GM21723 (cell line): ENCODE results near the gene TBC1D28.
"Not testable (repeated sequence)": the region's sequence is repeated elsewhere in the genome, so short reads cannot be mapped to it uniquely, and the experiment has no call there.

Experiments
- ATAC-seq: cut with Tn5 transposase; IDR thresholded peaks from one replicate; pipeline ENCODE4 v1.9.1; 2021; ENCODE audit warnings: mild to moderate bottlenecking, moderate library complexity; ENCODE audit not compliant: unreplicated experiment

Gene TBC1D28

DNA sequence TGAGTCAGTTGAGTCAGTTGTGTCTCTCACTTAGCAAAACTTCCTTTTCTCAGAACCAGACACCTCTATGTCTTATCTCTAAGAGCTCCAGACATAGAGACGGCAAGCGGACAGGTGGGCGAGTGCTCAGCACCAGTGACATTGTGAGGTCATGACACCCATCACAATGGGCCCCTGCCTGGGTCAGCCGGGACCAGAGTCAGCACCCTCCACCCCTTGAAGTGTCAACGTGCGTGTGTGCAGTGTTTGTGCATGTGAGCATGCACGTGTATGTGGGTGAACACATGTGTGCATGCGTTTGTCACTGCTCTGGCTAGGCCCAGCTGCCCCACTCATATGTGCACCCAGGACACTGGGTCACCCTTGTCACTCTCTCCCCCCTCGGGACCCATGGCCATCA is at the start of gene TBC1D28:
Gene TBC1D28, minus strand, starts transcription at position 101 of the 400 bp plus-strand sequence. CDS start 3,039 bp downstream, outside the sequence.
- not testable (repeated sequence) for ATAC-seq

DNA sequence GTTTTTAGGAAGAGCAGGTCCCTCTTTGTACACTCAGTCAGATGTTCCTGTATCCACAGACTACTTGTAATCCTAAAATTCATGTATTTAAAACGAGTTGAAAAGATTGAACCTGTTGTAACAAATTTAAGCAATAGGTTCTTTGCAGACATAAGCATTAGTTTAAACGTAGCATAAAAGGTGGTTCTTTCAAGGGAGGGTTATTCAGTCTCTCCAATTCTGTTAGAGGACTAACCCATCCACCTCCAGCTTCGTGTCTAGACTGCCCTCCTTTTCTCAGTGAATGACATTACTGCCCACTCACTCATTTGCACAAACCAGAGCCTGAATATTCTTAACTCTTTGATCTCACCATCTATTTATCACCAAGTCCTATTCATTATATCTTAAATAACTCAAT is 38.5 kb upstream of the TBC1D28 start:
- ATAC-seq, result not testable (repeated sequence)

DNA sequence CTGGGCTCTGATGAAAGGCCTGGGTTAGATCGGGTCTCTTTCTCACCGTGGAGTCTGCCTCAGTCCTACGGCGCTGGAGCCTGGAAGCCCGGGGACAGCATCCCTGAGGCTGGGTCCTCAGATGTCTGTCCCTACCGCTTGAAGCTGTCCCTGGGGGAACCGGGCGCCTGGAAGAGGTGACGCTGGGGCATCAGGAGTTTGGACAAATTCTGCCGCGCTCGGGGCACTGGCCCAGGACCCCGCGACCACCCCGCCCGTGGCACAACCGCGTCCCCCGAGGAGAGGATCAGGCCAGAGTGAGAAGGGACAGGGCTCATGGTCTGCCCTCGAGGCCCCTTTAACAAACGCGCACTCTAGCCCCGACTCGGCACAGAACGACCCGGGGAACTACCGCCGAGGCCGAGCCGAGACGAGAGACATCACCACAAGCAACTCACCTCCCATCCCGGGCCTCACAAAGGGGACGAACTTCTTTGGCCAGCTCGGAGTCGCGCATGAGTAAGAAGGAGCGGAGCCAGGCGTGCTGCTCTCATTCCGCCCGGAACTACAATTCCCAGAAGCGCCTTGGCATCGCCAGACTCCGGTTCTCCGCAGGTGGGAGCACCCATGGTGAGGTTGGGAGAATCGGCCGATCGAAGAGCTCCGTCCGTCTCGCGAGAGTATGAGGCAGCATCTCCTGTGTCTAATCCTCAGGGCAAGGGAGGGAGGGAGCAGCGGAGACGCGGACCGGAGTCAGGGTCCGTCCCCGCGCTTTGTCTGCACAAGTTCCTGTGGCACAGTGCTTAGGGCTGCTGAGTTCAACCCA is 37.8 kb upstream of the TBC1D28 start, which contains the start of gene FOXO3B:
Gene FOXO3B, minus strand, starts transcription at position 548 of the 805 bp plus-strand sequence. CDS start 663 bp downstream, outside the sequence.
- ATAC-seq, result peak; percentile 83

DNA sequence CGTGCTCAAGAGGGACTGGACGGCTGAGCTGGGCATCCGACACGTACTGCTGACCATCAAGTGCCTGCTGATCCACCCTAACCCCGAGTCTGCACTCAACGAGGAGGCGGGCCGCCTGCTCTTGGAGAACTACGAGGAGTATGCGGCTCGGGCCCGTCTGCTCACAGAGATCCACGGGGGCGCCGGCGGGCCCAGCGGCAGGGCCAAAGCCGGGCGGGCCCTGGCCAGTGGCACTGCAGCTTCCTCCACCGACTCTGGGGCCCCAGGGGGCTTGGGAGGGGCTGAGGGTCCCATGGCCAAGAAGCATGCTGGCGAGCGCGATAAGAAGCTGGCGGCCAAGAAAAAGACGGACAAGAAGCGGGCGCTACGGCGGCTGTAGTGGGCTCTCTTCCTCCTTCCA is 33.2 kb upstream of the TBC1D28 start:
- not testable (repeated sequence) for ATAC-seq

DNA sequence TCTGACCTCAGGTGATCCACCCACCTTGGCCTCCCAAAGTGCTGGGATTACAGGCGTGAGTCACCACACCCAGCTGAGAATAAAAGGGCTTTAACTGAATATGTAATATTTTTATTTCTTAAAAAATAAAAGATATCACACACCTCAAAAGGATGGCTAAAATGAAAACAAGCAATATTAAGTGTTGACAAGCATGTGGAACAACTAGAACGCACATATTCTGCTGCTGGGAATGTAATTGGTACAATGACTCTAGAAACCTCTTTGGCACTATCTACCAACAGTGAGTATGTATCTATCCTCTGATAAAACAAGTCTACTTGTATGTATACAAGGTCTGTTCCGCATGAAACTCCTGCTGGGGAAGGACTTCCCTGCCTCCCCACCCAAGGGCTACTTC is 32.7 kb upstream of the TBC1D28 start:
- ATAC-seq, result not testable (repeated sequence)

DNA sequence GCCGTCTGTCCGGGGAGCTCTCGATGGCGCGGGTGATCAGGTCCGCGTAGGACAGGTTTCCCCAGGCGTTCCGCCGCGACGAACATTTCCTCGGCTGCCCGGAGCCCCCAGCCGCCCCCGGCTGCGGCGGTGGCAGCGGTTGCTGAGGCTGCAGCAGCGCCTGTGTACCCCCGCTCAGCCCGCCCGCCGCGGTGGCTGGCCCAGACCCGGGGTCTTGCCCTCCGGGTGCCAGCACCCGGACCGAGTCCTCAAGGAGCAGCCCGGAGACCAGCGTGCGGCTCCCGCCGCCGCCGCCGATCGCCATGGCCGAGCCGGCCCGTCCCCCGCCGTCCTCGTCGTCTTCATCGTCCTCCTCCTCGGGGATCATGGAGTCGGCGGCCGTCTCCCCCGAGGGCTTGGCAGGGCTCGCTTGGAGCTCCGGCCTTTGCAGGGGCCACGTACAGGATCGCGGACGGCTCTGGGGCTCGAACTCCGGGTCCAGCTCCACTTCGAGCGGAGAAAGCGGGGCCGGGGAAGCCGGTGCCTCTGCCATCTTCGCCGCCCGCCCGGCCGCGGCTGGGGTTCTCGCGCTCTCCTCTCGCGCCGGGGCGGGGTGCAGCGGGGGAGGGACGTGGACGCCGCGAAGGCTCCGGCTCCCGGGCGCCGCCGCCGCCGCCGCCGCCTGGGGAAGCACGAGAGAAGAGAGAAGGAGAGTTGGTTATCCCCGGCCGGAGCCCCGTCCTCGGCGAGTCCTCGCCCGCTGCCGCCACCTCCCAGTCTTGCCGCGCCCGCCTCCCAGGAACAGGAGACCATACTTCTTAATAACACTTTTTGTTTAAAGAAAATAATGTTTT is 28.4 kb upstream of the TBC1D28 start:
- not testable (repeated sequence) for ATAC-seq

DNA sequence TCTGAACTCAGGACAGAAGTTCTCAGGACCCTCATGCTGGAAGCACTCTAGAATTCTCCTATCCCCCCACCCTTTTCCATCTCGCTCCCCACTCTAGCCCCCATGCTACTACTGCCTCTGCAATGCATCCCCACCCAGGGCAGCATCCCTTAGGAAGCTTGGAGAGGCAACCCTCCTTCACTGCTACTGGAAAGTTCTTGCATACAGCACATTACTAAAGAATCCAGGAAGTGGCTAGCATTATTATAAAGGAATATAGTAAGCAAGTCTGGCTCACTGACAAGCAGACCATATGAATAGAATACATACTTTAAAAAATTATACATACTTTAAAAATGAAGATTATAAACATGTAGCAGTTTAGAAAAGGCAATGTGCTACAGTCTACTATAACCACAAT is 24.4 kb upstream of the TBC1D28 start:
- not testable (repeated sequence) for ATAC-seq

DNA sequence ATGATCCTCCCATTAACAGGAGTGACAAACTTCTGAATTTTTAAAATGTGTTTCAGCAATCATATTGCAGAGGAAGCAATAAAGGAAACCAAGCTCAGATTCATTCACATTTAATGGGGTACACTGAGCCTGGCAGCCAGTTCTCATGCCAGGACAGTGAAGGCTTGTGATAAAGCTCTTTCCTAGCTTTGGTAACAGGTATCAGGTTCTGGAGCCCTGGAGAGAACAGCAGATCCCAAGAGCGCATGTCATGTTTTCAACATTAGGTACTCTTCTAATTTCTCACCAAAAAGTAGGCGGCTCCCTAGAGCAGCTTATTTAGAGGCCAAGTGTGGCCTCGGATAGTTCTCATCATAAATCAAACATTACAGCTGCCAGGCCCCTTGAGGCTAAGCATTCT is 23.3 kb upstream of the TBC1D28 start:
- ATAC-seq, result not testable (repeated sequence)

DNA sequence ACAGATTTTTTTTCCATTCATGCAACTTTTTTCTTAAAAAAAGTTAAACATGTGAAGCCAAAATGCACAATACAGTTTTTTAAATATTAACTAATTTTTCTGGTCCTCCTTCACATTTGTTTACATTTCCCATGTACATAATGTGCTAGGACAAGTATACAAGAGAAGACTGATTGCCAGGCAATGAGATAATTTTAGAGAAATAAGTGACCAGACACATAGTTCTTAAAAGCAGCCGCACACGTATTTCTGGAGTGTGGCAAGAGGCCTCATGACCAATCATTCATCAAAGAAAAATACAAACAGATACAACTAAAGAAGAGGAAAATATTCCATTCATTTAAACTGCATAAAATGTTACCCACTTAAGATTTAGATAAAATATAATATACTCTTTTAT is 22.1 kb upstream of the TBC1D28 start:
- ATAC-seq, result not testable (repeated sequence)

DNA sequence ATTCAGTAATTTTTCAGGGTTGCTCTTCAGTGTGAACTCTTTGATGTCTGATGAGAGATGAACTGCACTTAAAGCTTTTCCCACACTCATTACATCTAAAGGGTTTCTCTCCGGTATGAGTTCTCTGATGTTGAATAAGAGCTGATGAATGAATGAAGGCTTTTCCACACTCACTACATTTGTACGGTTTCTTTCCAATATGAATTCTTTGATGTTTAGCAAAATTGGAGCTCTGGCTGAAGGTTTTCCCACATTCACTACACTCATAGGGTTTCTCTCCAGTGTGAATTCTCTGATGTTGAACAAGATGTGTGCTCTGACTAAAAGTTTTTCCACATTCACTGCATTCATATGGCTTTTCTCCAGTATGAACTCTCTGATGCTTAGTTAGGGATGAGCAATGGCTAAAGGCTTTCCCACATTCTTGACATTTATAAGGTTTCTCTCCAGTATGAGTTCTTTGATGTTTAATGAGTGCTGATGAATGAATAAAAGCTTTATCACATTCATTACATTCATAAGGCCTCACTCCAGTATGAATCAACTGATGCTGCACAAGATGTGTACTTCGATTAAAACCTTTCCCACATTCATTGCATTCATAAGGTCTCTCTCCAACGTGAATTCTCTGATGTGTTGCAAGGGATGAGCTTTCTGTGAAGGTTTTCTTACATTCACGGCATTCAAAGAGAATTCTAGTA is 17.9 kb upstream of the TBC1D28 start:
- not testable (repeated sequence) for ATAC-seq

DNA sequence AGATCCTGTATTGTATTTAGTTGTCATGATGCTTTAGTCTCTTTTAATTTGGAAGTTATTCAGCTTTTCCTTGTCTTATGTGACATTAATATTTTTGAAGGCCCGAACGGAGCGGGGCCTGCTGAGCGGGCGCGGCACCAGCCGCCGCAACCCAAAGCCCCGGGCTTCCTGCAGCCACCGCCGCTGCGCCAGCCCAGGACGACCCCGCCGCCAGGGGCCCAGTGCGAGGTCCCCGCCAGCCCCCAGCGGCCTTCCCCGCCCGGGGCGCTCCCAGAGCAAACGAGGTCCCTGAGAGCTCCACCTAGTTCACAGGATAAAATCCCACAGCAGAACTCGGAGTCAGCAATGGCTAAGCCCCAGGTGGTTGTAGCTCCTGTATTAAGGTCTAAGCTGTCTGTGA is 5.9 kb upstream of the TBC1D28 start:
- not testable (repeated sequence) for ATAC-seq

DNA sequence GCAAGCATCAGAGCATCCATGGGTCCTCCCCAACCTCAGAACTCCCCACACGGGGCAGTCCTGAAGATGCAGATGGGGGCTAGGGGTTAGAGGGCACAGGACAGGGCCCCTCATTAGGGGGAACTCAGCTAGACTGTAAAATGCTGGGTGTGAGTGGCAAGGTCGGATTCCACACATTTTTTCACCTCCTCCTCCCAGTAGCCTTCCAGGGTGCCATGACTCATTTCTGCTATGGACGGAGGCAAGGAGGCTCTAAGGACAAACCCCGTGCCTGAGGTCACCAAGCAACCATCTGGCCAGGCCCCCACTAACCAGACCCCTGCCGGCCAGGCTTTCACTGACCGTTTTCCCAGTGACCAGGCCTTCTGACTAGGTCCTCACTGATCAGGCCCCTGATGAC is 1.1 kb downstream of the TBC1D28 start:
- not testable (repeated sequence) for ATAC-seq

DNA sequence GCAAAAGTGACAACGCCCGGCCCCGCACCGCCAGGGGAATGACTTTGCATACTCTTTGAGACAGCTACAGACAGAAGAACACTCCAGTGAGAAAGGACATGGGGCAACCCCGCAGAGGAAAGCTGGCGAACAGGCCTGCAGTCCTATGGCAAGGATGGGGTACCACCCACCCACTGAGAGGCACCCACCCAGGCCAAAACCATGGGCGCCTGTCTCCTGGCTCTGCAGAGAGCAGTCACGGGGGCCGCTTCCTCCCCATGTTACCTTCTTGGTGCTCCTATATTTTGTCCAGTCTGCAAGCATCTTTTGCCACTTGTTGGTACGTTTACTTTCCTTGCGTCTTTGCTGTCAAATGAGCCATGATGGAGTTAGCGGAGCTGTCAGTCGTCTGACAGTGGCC is 5.8 kb downstream of the TBC1D28 start:
- not testable (repeated sequence) for ATAC-seq

DNA sequence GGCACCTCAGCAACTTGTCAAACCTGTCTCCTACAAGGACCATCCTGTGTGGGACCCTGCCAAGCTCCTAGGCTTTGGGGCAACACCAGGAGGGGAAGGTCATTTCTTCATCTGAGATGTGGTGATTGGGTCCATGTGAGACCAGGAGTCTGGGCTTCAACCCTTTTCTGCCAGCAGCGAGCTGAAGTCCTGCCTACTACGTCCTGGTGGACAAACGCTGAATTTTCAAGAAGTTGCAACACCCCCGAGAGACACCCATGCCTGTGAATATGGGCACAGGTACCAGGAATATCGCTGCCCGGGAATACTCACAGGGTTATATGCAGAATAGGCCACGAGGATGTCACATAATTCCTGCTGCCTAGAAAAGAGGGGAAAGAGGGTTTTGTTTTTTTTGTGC is 8.0 kb downstream of the TBC1D28 start:
- not testable (repeated sequence) for ATAC-seq

DNA sequence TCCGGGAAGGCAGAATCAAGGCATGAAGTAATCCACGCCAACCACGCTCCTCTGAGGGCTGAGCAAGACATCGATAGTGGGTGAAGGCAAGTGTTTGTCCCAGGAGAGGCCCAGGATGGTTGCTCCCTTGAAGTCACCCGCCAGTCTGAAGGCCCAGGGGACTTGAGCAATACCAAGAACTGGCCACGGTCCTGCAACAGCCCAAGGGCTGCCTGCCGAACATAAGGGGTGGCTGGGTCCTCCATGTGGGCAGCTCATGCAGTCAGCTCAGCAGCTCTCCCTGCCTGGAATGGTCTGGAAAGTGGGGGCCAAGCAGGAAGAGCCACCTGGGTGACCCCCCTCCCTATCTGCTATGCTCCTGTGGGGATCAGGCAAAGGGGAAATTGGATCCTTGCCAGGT is 8.4 kb downstream of the TBC1D28 start:
- not testable (repeated sequence) for ATAC-seq

DNA sequence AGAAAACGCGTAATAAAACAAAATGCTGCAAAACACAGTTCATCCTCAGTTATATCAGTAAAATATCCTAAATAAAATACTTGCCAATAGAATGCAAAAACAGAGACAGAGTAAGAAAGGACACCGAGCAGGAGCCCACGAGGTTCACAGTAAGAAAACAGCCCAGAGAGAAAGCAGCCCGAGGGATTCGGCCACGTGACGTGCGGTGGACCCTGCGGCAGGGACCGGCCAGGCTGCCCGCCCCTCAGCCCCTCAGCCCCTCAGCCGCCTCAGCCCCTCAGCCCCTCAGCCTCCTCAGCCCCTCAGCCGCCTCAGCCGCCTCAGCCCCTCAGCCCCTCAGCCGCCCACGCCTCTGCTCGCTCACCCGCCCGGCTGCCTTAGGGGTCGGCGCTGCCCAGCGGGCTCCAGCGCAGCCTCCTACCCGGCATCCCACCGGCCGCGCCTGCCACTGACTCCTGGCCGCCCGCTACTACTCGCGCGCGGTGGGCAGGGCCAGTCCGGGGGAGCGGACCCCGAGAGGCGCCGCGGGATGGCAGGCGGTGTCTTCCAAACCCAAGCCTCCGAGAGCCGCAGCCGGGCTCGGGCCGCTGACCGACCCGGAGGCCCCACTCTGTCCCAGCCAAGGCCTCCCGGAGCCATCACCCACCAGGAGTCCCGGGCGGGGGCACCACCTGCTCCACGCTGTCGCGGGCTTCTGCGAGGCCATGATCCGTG is 9.5 kb downstream of the TBC1D28 start:
- not testable (repeated sequence) for ATAC-seq

DNA sequence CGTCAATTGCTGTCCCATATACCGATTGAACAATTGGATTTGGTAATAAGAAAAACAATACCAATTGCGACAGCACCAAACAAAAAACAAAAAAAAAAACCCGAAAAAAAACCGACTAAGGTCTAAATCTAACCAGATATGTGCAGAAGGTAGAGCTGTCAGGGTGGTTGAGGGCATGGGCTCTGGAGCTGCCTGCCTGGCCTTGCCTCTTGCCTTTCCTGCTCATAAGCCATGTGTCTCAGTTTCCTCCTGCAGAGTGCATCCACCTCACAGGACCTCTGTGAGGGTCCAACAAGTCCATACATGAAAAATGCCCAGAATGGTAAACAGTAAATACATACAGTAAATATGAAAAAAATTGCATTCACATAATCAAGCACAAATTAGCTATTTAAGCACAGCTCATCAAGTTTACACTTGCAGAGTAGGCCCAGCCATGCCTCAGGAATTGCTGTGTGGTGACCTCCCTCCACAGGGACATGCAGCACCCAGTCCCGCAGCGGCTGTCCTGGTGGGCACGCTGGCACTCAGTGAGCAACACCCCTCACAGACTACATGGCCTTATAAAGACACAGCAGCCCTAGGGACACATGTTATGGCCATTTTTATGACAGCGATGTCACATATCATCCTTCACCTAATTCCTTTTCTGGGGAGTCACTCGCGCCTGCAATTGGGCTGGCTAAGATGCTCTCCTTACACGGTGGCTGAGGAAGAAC is 17.9 kb downstream of the TBC1D28 start:
- no peak for ATAC-seq

DNA sequence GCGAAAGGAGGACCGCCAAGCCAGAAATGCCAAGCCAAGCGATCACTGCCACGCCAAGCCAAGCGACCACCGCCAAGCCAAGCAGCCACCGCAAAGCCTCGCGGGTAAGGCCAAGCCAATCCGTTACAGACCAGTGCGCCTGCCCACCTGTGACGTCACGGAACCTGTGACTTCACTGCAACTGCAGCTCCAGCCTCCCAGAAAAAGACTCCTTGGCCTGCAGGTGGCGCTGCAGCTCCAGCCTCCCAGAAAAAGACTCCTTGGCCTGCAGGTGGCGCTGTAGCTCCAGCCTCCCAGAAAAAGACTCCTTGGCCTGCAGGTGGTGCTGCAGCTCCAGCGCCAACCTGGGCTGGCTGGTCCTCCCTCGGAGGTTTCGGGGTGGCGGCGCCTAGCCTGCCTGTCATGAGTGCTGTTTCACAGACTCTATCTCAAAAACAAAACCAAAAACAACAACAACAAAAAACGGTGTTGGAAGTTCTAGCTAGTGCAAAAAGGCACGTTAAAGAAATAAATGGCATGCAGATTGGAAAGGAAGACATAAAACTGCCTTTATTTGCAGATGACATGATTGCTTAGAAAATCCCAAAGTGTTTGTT is 18.6 kb downstream of the TBC1D28 start:
- ATAC-seq, result peak; percentile 75

DNA sequence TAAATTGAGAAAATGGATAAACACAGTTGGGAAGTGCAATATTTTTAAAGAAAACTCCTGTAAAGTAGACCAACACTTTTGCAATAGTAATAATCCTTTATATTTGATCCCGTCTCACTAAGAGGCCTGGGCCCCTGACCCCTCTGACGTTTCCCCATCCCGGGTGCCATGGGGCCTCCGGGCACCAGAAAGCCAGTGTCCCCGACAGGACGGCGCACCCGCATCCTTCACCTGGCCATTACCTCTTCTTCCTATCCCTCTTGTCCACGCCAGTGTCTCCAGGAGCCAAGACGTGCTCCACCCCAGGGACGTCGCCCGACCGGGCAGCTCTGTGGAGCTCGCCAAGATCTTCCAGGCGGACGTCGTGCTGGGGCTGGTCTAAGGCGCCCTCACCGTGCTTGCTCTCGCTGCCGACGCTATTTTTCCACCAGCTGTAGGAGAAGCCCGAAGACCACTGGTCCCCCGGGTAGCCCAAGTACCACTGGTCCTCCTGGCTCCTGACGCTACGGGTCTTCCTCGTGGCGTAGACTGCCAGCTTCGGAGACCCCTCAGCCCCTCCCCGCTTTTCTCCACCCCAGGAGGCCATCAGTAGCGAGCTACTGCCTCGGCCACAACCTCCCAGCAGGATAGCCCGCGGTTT is 19.2 kb downstream of the TBC1D28 start:
- ATAC-seq, result peak; percentile 34
